HEK293 (cell line): ENCODE results near the gene ACP3.

Experiments used
- CTCF ChIA-PET: fragments of 350-600 bp; formaldehyde crosslinking; extraction: SDS; loops from one replicate; lab custom pipeline; 2021; ENCODE audit warnings: antibody characterized with exemption; lab: Yijun Ruan, JAX
- POLR2A ChIA-PET: fragments of 300-600 bp; formaldehyde crosslinking; extraction: SDS; loops from one replicate; lab custom pipeline; 2020; ENCODE audit warnings: antibody characterized with exemption, inconsistent platforms; lab: Yijun Ruan, JAX
- H3K27ac ChIP-seq: fragments of 200-500 bp; sonication (Bioruptor generic); 2 replicates; pipeline ENCODE4 v1.5.1; 2014; ENCODE audit warnings: low read depth, low read length, control low read depth, inconsistent platforms; ENCODE audit errors: extremely low read depth
- H3K36me3 ChIP-seq, 2 experiments: fragments of 200-500 bp in 1 of 2; sonication (Bioruptor generic) in 1 of 2; 1 replicate in 1 of 2; 2 replicates in 1 of 2; pipeline ENCODE4 v1.5.1; 2014 to 2017; ENCODE audit warnings: inconsistent platforms in 2 of 2, low read length in 2 of 2; ENCODE audit not compliant: control insufficient read depth in 2 of 2, insufficient read depth in 1 of 2
- H3K4me1 ChIP-seq: fragments of 200-500 bp; sonication (Bioruptor generic); 2 replicates; pipeline ENCODE4 v1.5.1; 2014; ENCODE audit warnings: mild to moderate bottlenecking, low read length, inconsistent platforms; ENCODE audit not compliant: control insufficient read depth, insufficient read depth
- H3K4me3 ChIP-seq: 2 replicates; pipeline ENCODE4 v1.5.1; 2011; ENCODE audit warnings: low read depth, mild to moderate bottlenecking, control low read depth, low read length, moderate library complexity
- H3K9me3 ChIP-seq: fragments of 200-500 bp; sonication (Bioruptor generic); 2 replicates; pipeline ENCODE4 v1.5.1; 2014; ENCODE audit warnings: low read depth, low read length, inconsistent platforms; ENCODE audit not compliant: control insufficient read depth, insufficient read depth
- ATF2 ChIP-seq: fragments of 450-650 bp; formaldehyde crosslinking; IDR thresholded peaks from 2 replicates; pipeline ENCODE4 v1.5.1; 2016; ENCODE audit warnings: missing biosample characterization, missing genetic modification characterization, low read depth
- EGR2 ChIP-seq: fragments of 450-650 bp; formaldehyde crosslinking; IDR thresholded peaks from 2 replicates; pipeline ENCODE4 v1.5.1; 2016; ENCODE audit warnings: low read depth, missing biosample characterization, missing genetic modification characterization
- MEIS1 ChIP-seq: sonication (generic); formaldehyde crosslinking; IDR thresholded peaks from 2 replicates; pipeline ENCODE4 v1.8.1; 2022; ENCODE audit warnings: missing genetic modification reagents, mild to moderate bottlenecking, borderline replicate concordance
- PRDM4 ChIP-seq: fragments of 450-650 bp; formaldehyde crosslinking; IDR thresholded peaks from 2 replicates; pipeline ENCODE4 v1.5.1; 2017; ENCODE audit warnings: missing biosample characterization, missing genetic modification characterization
- RBAK ChIP-seq: fragments of 450-650 bp; formaldehyde crosslinking; IDR thresholded peaks from 2 replicates; pipeline ENCODE4 v1.5.1; 2016; ENCODE audit warnings: missing biosample characterization, missing genetic modification characterization
- ZBTB17 ChIP-seq: fragments of 450-650 bp; formaldehyde crosslinking; IDR thresholded peaks from 2 replicates; pipeline ENCODE4 v1.5.1; 2016; ENCODE audit warnings: missing biosample characterization, missing genetic modification characterization
- ZBTB26 ChIP-seq: fragments of 450-650 bp; formaldehyde crosslinking; optimal IDR thresholded peaks from 2 replicates; pipeline ENCODE3; 2016; ENCODE audit warnings: missing biosample characterization, mild to moderate bottlenecking, missing genetic modification characterization
- ZBTB8A ChIP-seq: fragments of 450-650 bp; formaldehyde crosslinking; IDR thresholded peaks from 2 replicates; pipeline ENCODE4 v1.5.1; 2016; ENCODE audit warnings: missing biosample characterization, missing genetic modification characterization
- ZFHX2 ChIP-seq: fragments of 450-650 bp; formaldehyde crosslinking; conservative IDR thresholded peaks from 2 replicates; pipeline ENCODE4 v1.5.1; 2016; ENCODE audit warnings: missing biosample characterization, missing genetic modification characterization
- ZNF140 ChIP-seq: fragments of 450-650 bp; formaldehyde crosslinking; IDR thresholded peaks from 2 replicates; pipeline ENCODE4 v1.5.1; 2016; ENCODE audit warnings: missing biosample characterization, missing genetic modification characterization
- ZNF148 ChIP-seq: fragments of 450-650 bp; formaldehyde crosslinking; IDR thresholded peaks from 2 replicates; pipeline ENCODE4 v1.5.0; 2017; ENCODE audit warnings: missing biosample characterization, missing genetic modification characterization, borderline replicate concordance
- ZNF433 ChIP-seq: fragments of 450-650 bp; formaldehyde crosslinking; IDR thresholded peaks from 2 replicates; pipeline ENCODE4 v1.5.1; 2016; ENCODE audit warnings: missing biosample characterization, missing genetic modification characterization, low read depth
- ZNF449 ChIP-seq: fragments of 450-650 bp; formaldehyde crosslinking; IDR thresholded peaks from 2 replicates; pipeline ENCODE4 v1.5.1; 2017; ENCODE audit warnings: missing biosample characterization, mild to moderate bottlenecking, missing genetic modification characterization, moderate library complexity
- ZNF513 ChIP-seq: fragments of 450-650 bp; IDR thresholded peaks from 2 replicates; pipeline ENCODE4 v1.5.1; 2018; ENCODE audit warnings: missing biosample characterization, missing genetic modification characterization
- ZNF530 ChIP-seq: fragments of 450-650 bp; formaldehyde crosslinking; IDR thresholded peaks from 2 replicates; pipeline ENCODE4 v1.5.1; 2016; ENCODE audit warnings: low read depth, missing biosample characterization, missing genetic modification characterization
- ZNF768 ChIP-seq: fragments of 450-650 bp; formaldehyde crosslinking; IDR thresholded peaks from 2 replicates; pipeline ENCODE4 v1.5.1; 2018; ENCODE audit warnings: missing biosample characterization, mild to moderate bottlenecking, missing genetic modification characterization
- ZNF837 ChIP-seq: fragments of 450-650 bp; formaldehyde crosslinking; IDR thresholded peaks from 2 replicates; pipeline ENCODE4 v1.5.1; 2016; ENCODE audit warnings: missing biosample characterization, missing genetic modification characterization
- ZSCAN16 ChIP-seq: fragments of 450-650 bp; formaldehyde crosslinking; IDR thresholded peaks from 2 replicates; pipeline ENCODE4 v1.5.1; 2016; ENCODE audit warnings: missing biosample characterization, missing genetic modification characterization

ACP3 gene

GRCh38 chr3:132290833-132291232 lies 26.4 kb upstream of the ACP3 start:
- ChIA-PET CTCF (interaction anchor here (0.6 to 1.1 kb wide), 3 partner anchors 38 to 1162 kb away, joined by 3 to 5 read pairs (median 4); no protein-coding TSS in a partner anchor), POLR2A (no interaction called here)
- no peak overlapping the region for H3K27ac ChIP-seq
- no peaks in the 10 kb centered on the region for H3K36me3 ChIP-seq
- H3K4me3 ChIP-seq: no peak overlapping the region
- H3K4me1 ChIP-seq: no peaks in the 10 kb centered on the region
- no peaks in the 10 kb centered on the region for H3K9me3 ChIP-seq
- TF ChIP-seq ZFHX2 (tag by site-specific recombination) (peak; percentile 76), ZNF433 (tag by site-specific recombination) (no peak), EGR2 (tag by site-specific recombination) (peak; percentile 44; the same call in 1 of the 2 replicates)
- TF ChIP-seq, all 188 proteins: peak for 2

- H3K4me1 ChIP-seq: no peaks in the 10 kb centered on the region
- no peaks in the 10 kb centered on the region for H3K9me3 ChIP-seq
- no peak overlapping the region for H3K27ac ChIP-seq
- H3K4me3 ChIP-seq: no peak overlapping the region
- TF ChIP-seq ZNF449 (tag by site-specific recombination) (no peak), ZSCAN16 (tag by site-specific recombination) (no peak), ATF2 (tag by site-specific recombination) (peak; percentile 41; the same call in 1 of the 2 replicates), RBAK (no peak), ZNF837 (tag by site-specific recombination) (no peak), ZNF148 (tag by site-specific recombination) (no peak), ZNF140 (no peak), PRDM4 (tag by site-specific recombination) (no peak)
- ChIA-PET POLR2A (no interaction called here), CTCF (no interaction called here)
- no peaks in the 10 kb centered on the region for H3K36me3 ChIP-seq
Measured at GRCh38 chr3:132292042-132292441, 25.2 kb upstream of the ACP3 start.

- ChIA-PET POLR2A (no interaction called here), CTCF (no interaction called here)
- no peaks in the 10 kb centered on the region for H3K9me3 ChIP-seq
- H3K4me3 ChIP-seq: no peak overlapping the region
- H3K27ac ChIP-seq: no peak overlapping the region
- no peaks in the 10 kb centered on the region for H3K4me1 ChIP-seq
- no peaks in the 10 kb centered on the region for H3K36me3 ChIP-seq
- TF ChIP-seq ZNF530 (tag by site-specific recombination): no peak
- no peak for TF ChIP-seq ZBTB26 (tag by site-specific recombination)
- no peak for TF ChIP-seq ZNF513
- TF ChIP-seq MEIS1 (CRISPR knock-in tag): no peak
- no peak for TF ChIP-seq PRDM4 (tag by site-specific recombination)
- no peak for TF ChIP-seq ZBTB17 (tag by site-specific recombination)
- no peak for TF ChIP-seq ZBTB8A (tag by site-specific recombination)
- no peak for TF ChIP-seq ZNF768
Measured at GRCh38 chr3:132293251-132293650, 24.0 kb upstream of the ACP3 start.
